ENCODE measurements around the gene EPHB1. TPM values are rescaled to one million over a fixed set of nuclear protein-coding genes. Genes with fewer than 3 reads are reported as not detected.
"Not testable (repeated sequence)": the region's sequence is repeated elsewhere in the genome, so short reads cannot be mapped to it uniquely, and the experiment has no call there.

Gene EPHB1
- total RNA-seq, 1 experiment from 2014 or later, result 7.0 TPM

- TF ChIP-seq, protein P1, sequence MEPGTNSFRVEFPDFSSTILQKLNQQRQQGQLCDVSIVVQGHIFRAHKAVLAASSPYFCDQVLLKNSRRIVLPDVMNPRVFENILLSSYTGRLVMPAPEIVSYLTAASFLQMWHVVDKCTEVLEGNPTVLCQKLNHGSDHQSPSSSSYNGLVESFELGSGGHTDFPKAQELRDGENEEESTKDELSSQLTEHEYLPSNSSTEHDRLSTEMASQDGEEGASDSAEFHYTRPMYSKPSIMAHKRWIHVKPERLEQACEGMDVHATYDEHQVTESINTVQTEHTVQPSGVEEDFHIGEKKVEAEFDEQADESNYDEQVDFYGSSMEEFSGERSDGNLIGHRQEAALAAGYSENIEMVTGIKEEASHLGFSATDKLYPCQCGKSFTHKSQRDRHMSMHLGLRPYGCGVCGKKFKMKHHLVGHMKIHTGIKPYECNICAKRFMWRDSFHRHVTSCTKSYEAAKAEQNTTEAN (CRISPR knock-in tag; IDR thresholded peaks at IDR 0.05), result no peak
- TF ChIP-seq NFYB (CRISPR knock-in tag; conservative IDR thresholded peaks at IDR 0.05; ENCODE audit: low read depth) (no peak), ZNF138 (CRISPR knock-in tag; conservative IDR thresholded peaks at IDR 0.05) (no peak), TEAD1 (CRISPR knock-in tag; IDR thresholded peaks at IDR 0.05) (no peak), ATF1 (CRISPR knock-in tag; IDR thresholded peaks at IDR 0.05) (no peak)
- TF ChIP-seq, protein P2, sequence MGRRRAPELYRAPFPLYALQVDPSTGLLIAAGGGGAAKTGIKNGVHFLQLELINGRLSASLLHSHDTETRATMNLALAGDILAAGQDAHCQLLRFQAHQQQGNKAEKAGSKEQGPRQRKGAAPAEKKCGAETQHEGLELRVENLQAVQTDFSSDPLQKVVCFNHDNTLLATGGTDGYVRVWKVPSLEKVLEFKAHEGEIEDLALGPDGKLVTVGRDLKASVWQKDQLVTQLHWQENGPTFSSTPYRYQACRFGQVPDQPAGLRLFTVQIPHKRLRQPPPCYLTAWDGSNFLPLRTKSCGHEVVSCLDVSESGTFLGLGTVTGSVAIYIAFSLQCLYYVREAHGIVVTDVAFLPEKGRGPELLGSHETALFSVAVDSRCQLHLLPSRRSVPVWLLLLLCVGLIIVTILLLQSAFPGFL (CRISPR knock-in tag; IDR thresholded peaks at IDR 0.05; ENCODE audit: borderline replicate concordance), result no peak
Measured at GRCh38 chr3:134777341-134777740, 17.7 kb upstream of the EPHB1 start (continued).

- H3K4me1 Mint-ChIP-seq; H3K36me3 Mint-ChIP-seq; CTCF ChIA-PET; POLR2A ChIA-PET; H3K27ac Mint-ChIP-seq; DNase-seq (ENCODE audit: low spot score); H3K9me3 Mint-ChIP-seq; ATAC-seq; H3K4me3 Mint-ChIP-seq: not testable (repeated sequence)
- H3K27me3 Mint-ChIP-seq (ENCODE audit: low read depth), result peaks cover 34% of the 10 kb centered on the region
Measured at GRCh38 chr3:134788283-134788682, 6.8 kb upstream of the EPHB1 start.

GRCh38 chr3:134790065-134790464 lies 5.0 kb upstream of the EPHB1 start:
- DNase-seq (ENCODE audit: low spot score) (no peak), ATAC-seq (no peak)
- no peaks in the 10 kb centered on the region for H3K36me3 Mint-ChIP-seq
- H3K27me3 Mint-ChIP-seq (ENCODE audit: low read depth), result peaks cover 49% of the 10 kb centered on the region
- H3K27ac Mint-ChIP-seq, result no peak overlapping the region
- H3K9me3 Mint-ChIP-seq, result peaks cover 5% of the 10 kb centered on the region; the same call in 1 of the 2 replicates
- CTCF ChIA-PET, result interaction anchor here (1.3 kb wide), 1 partner anchor 35 kb away, joined by 4 read pairs; no protein-coding TSS in a partner anchor
- no peak overlapping the region for H3K4me3 Mint-ChIP-seq
- H3K4me1 Mint-ChIP-seq, result no peaks in the 10 kb centered on the region; the same call in 1 of the 2 replicates
- POLR2A ChIA-PET, result no interaction called here
- TF ChIP-seq ZNF263 (CRISPR knock-in tag; IDR thresholded peaks at IDR 0.05; ENCODE audit: low read depth), result no peak
- TF ChIP-seq, protein P3, sequence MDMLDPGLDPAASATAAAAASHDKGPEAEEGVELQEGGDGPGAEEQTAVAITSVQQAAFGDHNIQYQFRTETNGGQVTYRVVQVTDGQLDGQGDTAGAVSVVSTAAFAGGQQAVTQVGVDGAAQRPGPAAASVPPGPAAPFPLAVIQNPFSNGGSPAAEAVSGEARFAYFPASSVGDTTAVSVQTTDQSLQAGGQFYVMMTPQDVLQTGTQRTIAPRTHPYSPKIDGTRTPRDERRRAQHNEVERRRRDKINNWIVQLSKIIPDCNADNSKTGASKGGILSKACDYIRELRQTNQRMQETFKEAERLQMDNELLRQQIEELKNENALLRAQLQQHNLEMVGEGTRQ (CRISPR knock-in tag; IDR thresholded peaks at IDR 0.05), result no peak
- TF ChIP-seq, protein P4, sequence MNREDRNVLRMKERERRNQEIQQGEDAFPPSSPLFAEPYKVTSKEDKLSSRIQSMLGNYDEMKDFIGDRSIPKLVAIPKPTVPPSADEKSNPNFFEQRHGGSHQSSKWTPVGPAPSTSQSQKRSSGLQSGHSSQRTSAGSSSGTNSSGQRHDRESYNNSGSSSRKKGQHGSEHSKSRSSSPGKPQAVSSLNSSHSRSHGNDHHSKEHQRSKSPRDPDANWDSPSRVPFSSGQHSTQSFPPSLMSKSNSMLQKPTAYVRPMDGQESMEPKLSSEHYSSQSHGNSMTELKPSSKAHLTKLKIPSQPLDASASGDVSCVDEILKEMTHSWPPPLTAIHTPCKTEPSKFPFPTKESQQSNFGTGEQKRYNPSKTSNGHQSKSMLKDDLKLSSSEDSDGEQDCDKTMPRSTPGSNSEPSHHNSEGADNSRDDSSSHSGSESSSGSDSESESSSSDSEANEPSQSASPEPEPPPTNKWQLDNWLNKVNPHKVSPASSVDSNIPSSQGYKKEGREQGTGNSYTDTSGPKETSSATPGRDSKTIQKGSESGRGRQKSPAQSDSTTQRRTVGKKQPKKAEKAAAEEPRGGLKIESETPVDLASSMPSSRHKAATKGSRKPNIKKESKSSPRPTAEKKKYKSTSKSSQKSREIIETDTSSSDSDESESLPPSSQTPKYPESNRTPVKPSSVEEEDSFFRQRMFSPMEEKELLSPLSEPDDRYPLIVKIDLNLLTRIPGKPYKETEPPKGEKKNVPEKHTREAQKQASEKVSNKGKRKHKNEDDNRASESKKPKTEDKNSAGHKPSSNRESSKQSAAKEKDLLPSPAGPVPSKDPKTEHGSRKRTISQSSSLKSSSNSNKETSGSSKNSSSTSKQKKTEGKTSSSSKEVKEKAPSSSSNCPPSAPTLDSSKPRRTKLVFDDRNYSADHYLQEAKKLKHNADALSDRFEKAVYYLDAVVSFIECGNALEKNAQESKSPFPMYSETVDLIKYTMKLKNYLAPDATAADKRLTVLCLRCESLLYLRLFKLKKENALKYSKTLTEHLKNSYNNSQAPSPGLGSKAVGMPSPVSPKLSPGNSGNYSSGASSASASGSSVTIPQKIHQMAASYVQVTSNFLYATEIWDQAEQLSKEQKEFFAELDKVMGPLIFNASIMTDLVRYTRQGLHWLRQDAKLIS (CRISPR knock-in tag; IDR thresholded peaks at IDR 0.05; ENCODE audit: borderline replicate concordance), result no peak
- TF ChIP-seq SMAD4 (CRISPR knock-in tag; IDR thresholded peaks at IDR 0.05), result no peak
- TF ChIP-seq FOXP4 (CRISPR knock-in tag; IDR thresholded peaks at IDR 0.05), result no peak
- TF ChIP-seq GABPB1 (CRISPR knock-in tag; IDR thresholded peaks at IDR 0.05), result no peak
- no peak for TF ChIP-seq ETV6 (CRISPR knock-in tag; IDR thresholded peaks at IDR 0.05)
- TF ChIP-seq SP1 (CRISPR knock-in tag; conservative IDR thresholded peaks at IDR 0.05), result no peak
- no peak for TF ChIP-seq STAT6 (CRISPR knock-in tag; conservative IDR thresholded peaks at IDR 0.05; ENCODE audit: low read depth)
- no peak for TF ChIP-seq MXD4 (CRISPR knock-in tag; IDR thresholded peaks at IDR 0.05; ENCODE audit: borderline replicate concordance)
- TF ChIP-seq ZNF512 (CRISPR knock-in tag; IDR thresholded peaks at IDR 0.05; ENCODE audit: borderline replicate concordance), result no peak
